Tibial artery (tissue), 4 donors: ENCODE measurements around the gene SOX10.
"Not testable (repeated sequence)": the region's sequence is repeated elsewhere in the genome, so short reads cannot be mapped to it uniquely, and the experiment has no call there.

Experiments
- DNase-seq, 2 donors: peaks; one replicate each; pipeline ENCODE4 v3.0.0-alpha.2; 2019
- H3K27ac ChIP-seq, 2 donors: fragments of 200-600 bp; sonication (generic) in 1 of 2; 1 replicate in 1 of 2; 2 replicates in 1 of 2; pipeline ENCODE4 v1.5.1; 2018 to 2019; ENCODE audit warnings: mild to moderate bottlenecking in 1 of 2
- H3K27me3 ChIP-seq, 2 donors: fragments of 200-600 bp; sonication (generic) in 1 of 2; one replicate each; pipeline versions ENCODE4 v1.5.1 to v1.6.0; 2016 to 2019
- H3K36me3 ChIP-seq, 3 donors: fragments of 200-600 bp; sonication (generic) in 2 of 3; one replicate each; pipeline ENCODE4 v1.5.1; 2016 to 2019; ENCODE audit warnings: mild to moderate bottlenecking in 2 of 3
- H3K4me1 ChIP-seq, 4 donors: fragments of 200-600 bp; sonication (generic) in 2 of 4; 1 replicate in 3 of 4; 2 replicates in 1 of 4; pipeline ENCODE4 v1.5.1; 2016 to 2019
- H3K4me3 ChIP-seq, 2 donors: fragments of 200-600 bp; sonication (generic) in 1 of 2; 1 replicate in 1 of 2; 2 replicates in 1 of 2; pipeline ENCODE4 v1.5.1; 2018 to 2019; ENCODE audit warnings: mild to moderate bottlenecking in 2 of 2
- H3K9me3 ChIP-seq, 3 donors: fragments of 200-600 bp; sonication (generic) in 1 of 3; one replicate each; pipeline ENCODE4 v1.5.1; 2016 to 2019
- intact Hi-C: fragments of 100-400 bp; cut with DNase I; formaldehyde crosslinking; loops from one replicate; pipeline ENCODE4 v1.15.0; 2023; ENCODE audit warnings: low total_unique reads
- TF ChIP-seq, protein P1 (sequence below), 2 experiments: fragments of 200-600 bp in 1 of 2; fragments of 450-650 bp in 1 of 2; IDR thresholded peaks; one replicate each; pipeline ENCODE4 v1.5.1; 2017 to 2019; ENCODE audit warnings: antibody characterized with exemption in 2 of 2, mild to moderate bottlenecking in 1 of 2, moderate library complexity in 1 of 2

SOX10 gene

DNA sequence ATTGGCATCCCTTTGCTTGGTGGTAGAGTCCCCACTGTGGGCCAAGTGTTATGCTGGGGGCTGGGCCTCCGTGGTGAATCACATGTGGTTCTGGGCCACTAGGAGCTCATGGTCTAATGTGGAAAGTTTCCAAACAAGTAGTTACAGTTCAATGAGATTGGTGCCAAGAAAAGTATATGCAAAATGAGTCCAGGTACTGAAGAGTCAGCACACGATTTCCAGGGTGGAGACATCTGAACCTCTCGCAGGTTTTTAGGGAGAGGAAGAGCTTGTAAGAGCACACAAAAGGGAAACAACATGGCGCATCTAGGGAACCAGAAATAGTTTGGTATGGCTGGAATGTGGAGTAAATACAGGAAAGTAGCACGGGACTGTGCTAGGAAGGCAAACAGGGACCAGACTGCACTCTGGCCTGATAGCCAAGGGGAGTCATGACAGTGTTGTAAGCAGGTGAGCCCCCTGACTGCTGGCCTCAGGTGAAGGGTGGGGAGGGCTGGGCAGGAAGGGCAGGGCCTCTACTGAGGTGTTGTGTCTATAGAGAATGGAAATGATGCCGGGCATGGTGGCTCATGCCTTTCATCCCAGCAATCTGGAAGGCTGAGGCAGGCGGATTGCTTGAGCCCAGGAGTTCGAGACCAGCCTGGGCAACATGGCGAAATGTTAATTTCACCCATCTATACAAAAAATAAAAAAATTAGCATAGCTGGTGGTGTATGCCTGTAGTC lies 18.3 kb downstream of the SOX10 start:
- TF ChIP-seq, protein P1, sequence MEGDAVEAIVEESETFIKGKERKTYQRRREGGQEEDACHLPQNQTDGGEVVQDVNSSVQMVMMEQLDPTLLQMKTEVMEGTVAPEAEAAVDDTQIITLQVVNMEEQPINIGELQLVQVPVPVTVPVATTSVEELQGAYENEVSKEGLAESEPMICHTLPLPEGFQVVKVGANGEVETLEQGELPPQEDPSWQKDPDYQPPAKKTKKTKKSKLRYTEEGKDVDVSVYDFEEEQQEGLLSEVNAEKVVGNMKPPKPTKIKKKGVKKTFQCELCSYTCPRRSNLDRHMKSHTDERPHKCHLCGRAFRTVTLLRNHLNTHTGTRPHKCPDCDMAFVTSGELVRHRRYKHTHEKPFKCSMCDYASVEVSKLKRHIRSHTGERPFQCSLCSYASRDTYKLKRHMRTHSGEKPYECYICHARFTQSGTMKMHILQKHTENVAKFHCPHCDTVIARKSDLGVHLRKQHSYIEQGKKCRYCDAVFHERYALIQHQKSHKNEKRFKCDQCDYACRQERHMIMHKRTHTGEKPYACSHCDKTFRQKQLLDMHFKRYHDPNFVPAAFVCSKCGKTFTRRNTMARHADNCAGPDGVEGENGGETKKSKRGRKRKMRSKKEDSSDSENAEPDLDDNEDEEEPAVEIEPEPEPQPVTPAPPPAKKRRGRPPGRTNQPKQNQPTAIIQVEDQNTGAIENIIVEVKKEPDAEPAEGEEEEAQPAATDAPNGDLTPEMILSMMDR (IDR thresholded peaks at IDR 0.05) = no peak
- no peak for DNase-seq
- Histone ChIP-seq H3K9me3 (no peaks in the 10 kb centered on the region), H3K36me3 (peaks cover 40 to 74% (median 52%) of the 10 kb centered on the region in 3 donors), H3K27me3 (no peaks in the 10 kb centered on the region), H3K4me3 (no peak overlapping the region), H3K4me1 (peaks cover 0 to 22% (median 13%) of the 10 kb centered on the region in 4 donors), H3K27ac (no peak overlapping the region)
- intact Hi-C loops = loop anchor here (5.0 kb wide), 1 partner anchor 149 kb away; no protein-coding TSS in a partner anchor

DNA sequence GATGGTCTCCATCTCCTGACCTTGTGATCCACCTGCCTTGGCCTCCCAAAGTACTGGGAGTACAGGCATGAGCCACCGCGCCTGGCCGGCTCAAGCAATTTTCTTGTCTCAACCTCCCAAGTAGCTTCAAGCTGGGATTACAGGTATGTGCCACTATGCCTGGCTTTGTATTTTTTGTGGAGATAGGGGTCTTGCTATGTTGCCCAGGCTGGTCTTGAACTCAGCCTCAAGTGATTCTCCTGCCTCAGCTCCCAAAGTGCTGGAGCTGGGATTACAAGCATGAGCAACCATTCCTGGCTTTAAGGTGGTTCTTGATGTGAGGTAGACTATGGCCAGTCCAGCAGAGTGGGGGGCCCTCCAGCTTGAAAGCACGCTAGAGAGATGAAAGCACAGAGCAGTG lies 23.3 kb downstream of the SOX10 start:
- Histone ChIP-seq H3K9me3 (no peaks in the 10 kb centered on the region), H3K4me1 (peaks cover 0 to 14% (median 9%) of the 10 kb centered on the region in 4 donors), H3K4me3 (no peak overlapping the region), H3K27ac (no peak overlapping the region), H3K27me3 (no peaks in the 10 kb centered on the region), H3K36me3 (peaks cover 55 to 88% (median 61%) of the 10 kb centered on the region in 3 donors)
- no peak for DNase-seq
- TF ChIP-seq, protein P1 (IDR thresholded peaks at IDR 0.05) = no peak
- intact Hi-C loops = no loop called here

DNA sequence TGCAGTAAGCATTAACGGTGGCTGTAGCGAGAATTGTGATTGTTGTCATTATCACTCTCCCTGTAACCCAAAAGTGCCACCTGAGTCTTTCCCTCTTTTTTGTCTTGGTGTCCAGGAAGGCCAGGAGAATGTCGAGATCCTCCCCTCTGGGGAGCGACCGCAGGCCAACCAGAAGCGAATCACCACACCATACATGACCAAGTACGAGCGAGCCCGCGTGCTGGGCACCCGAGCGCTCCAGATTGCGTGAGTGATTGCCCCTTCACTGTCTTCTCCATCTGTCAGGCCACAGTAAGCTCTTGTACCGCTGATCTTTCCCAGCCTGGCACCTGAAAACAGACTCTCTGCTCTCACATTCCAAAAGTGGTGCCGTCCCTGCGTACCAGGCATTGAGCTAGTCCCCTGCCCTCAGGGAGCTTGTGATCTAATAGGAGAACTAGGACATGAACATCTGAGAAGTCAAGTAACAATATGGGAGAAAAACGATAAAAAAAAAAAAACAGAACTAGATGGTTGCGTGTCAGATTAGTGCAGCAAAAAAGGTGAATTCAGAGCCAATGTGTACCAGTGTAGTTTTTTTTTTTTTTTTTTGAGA lies 25.0 kb downstream of the SOX10 start:
- TF ChIP-seq, protein P1 (IDR thresholded peaks at IDR 0.05) = no peak
- Histone ChIP-seq H3K27me3 (no peaks in the 10 kb centered on the region), H3K4me1 (peaks cover 0 to 10% (median 9%) of the 10 kb centered on the region in 4 donors), H3K36me3 (peaks cover 55 to 80% (median 61%) of the 10 kb centered on the region in 3 donors), H3K27ac (no peak overlapping the region), H3K9me3 (no peaks in the 10 kb centered on the region), H3K4me3 (no peak overlapping the region)
- DNase-seq = no peak
- intact Hi-C loops = no loop called here

DNA sequence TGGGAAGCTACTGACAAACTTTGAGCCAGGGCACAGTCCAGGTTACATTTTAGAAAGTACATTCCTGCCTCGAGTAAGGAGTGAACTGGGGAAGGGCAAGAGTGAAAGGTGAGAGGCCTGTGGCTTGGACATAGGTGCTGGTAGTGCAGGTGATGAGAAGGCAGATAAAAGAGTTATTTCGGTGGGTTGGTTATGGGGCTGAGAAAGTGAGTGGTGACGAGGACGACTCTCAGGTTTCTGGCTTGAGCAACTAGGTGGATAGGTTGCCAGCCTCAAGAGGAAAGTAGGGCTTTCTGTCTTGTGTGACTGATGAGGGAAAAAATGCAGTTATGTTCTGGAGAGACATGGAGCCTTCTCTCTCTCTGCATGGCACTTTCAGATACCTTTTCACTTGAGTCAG lies 27.1 kb downstream of the SOX10 start:
- intact Hi-C loops = no loop called here
- no peaks in the 10 kb centered on the region for H3K27me3 ChIP-seq
- TF ChIP-seq, protein P1 (IDR thresholded peaks at IDR 0.05) = no peak
- H3K4me1 ChIP-seq = peaks cover 0 to 24% (median 20%) of the 10 kb centered on the region in 4 donors
- no peak for DNase-seq
- H3K36me3 ChIP-seq = peaks cover 45 to 59% (median 50%) of the 10 kb centered on the region in 3 donors
- H3K4me3 ChIP-seq = no peak overlapping the region
- no peaks in the 10 kb centered on the region for H3K9me3 ChIP-seq
- H3K27ac ChIP-seq = no peak overlapping the region

DNA sequence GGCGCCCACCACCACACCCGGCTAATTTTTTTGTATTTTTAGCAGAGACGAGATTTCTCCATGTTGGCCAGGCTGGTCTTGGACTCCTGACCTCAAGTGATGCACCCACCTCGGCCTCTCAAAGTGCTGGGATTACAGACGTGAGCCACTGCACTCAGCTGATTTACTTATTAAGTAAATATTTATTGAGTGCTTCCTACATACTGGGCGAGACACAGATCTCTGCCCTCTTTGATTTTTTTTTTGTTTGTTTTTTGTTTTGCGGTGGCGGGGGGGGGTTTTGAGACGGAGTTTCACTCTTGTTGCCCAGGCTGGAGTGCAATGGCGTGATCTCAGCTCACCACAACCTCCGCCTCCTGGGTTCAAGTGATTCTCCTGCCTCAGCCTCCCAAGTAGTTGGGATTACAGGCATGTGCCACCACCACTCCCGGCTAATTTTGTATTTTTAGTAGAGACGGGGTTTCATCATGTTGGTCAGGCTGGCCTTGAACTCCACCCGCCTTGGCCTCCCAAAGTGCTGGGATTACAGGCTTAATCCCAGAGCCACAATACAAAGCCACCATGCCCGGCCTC lies 28.4 kb downstream of the SOX10 start:
- H3K4me3 ChIP-seq, H3K27me3 ChIP-seq, intact Hi-C loops, DNase-seq, H3K27ac ChIP-seq, H3K9me3 ChIP-seq: not testable (repeated sequence)
- peaks cover 32 to 46% (median 37%) of the 10 kb centered on the region in 3 donors for H3K36me3 ChIP-seq
- H3K4me1 ChIP-seq = peaks cover 0 to 25% (median 20%) of the 10 kb centered on the region in 4 donors

DNA sequence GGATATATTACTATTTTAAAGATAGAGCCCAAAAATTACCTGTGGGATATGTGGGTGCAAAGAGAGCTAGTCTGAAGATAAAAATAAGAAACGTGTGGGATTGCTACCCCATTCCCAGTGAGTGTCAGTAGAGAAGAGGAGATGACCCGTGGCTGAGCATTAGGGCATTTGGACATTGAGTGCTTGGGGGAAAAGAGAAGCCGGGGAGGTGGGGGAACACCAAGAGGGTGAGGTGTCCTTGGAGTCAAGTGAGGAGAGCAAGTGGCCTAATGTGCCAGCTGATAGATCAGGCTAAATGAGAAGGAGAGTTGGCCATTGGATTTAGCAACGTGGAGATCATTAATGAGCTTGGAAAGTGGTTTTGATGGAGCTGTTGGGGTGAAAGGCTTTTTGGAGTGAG lies 29.7 kb downstream of the SOX10 start:
- Histone ChIP-seq H3K27ac (no peak overlapping the region), H3K27me3 (no peaks in the 10 kb centered on the region), H3K4me3 (peak overlapping the region; percentile 95), H3K9me3 (no peaks in the 10 kb centered on the region), H3K36me3 (peaks cover 21 to 34% (median 25%) of the 10 kb centered on the region in 3 donors), H3K4me1 (peaks cover 0 to 25% (median 20%) of the 10 kb centered on the region in 4 donors)
- intact Hi-C loops = no loop called here
- DNase-seq = no peak
- TF ChIP-seq, protein P1 (IDR thresholded peaks at IDR 0.05) = no peak
